Glutamatergic neuron (in vitro differentiated cells): ENCODE results near the gene GSDME. TPM values are rescaled to one million over a fixed set of nuclear protein-coding genes. Genes with fewer than 3 reads are reported as not detected.

Source experiments
- DNase-seq: peaks from one replicate; pipeline ENCODE4 v3.0.0; 2022
- H3K27ac Mint-ChIP-seq: one replicate; pipeline ENCODE4 v1.8.0; 2020; ENCODE audit warnings: mild to moderate bottlenecking, mixed read lengths, inconsistent platforms; ENCODE audit not compliant: unreplicated experiment
- H3K27me3 Mint-ChIP-seq: one replicate; pipeline ENCODE4 v1.8.0; 2020; ENCODE audit warnings: mild to moderate bottlenecking, moderate library complexity, mixed read lengths, inconsistent platforms; ENCODE audit not compliant: unreplicated experiment
- H3K36me3 Mint-ChIP-seq: one replicate; pipeline ENCODE4 v1.8.0; 2020; ENCODE audit warnings: mild to moderate bottlenecking, mixed read lengths, inconsistent platforms; ENCODE audit not compliant: unreplicated experiment
- H3K4me1 Mint-ChIP-seq: one replicate; pipeline ENCODE4 v1.8.0; 2020; ENCODE audit warnings: mild to moderate bottlenecking, low read depth, mixed read lengths, inconsistent platforms; ENCODE audit not compliant: unreplicated experiment
- H3K4me3 Mint-ChIP-seq: one replicate; pipeline ENCODE4 v1.8.0; 2020; ENCODE audit warnings: mild to moderate bottlenecking, mixed read lengths, inconsistent platforms; ENCODE audit not compliant: unreplicated experiment
- H3K9me3 Mint-ChIP-seq: one replicate; pipeline ENCODE4 v1.8.0; 2020; ENCODE audit warnings: mild to moderate bottlenecking, moderate library complexity, mixed read lengths, inconsistent platforms; ENCODE audit not compliant: unreplicated experiment
- CTCF ChIP-seq: fragments of 200-600 bp; sonication (generic); IDR thresholded peaks from one replicate; pipeline ENCODE4 v1.5.0; 2021; ENCODE audit not compliant: partially characterized antibody, unreplicated experiment
- total RNA-seq: library from RNA; stranded (reverse); fragmentation: NEBNext Ultra II Directional; extraction: Animal tissue kit (Norgen Biotek cat#: 25700); gene quantifications from one replicate; pipeline ENCODE4 v1.2.1, GENCODE V29; 2021; ENCODE audit not compliant: unreplicated experiment

The GSDME gene
- total RNA-seq, 1 donor from 2014 or later = 12.7 TPM

- Mint-ChIP-seq H3K9me3 (no peaks in the 10 kb centered on the region), H3K27ac (no peak overlapping the region), H3K4me1 (peaks cover 14% of the 10 kb centered on the region), H3K4me3 (no peak overlapping the region), H3K36me3 (no peaks in the 10 kb centered on the region), H3K27me3 (peaks cover 5% of the 10 kb centered on the region)
- no peak for TF ChIP-seq CTCF
- no peak for DNase-seq
These were observed 47.5 kb downstream of the GSDME start for GRCh38 chr7:24709585-24710360.

- Mint-ChIP-seq H3K36me3 (no peaks in the 10 kb centered on the region), H3K4me1 (peaks cover 17% of the 10 kb centered on the region), H3K9me3 (no peaks in the 10 kb centered on the region), H3K27me3 (peaks cover 5% of the 10 kb centered on the region), H3K27ac (no peak overlapping the region), H3K4me3 (no peak overlapping the region)
- TF ChIP-seq CTCF = no peak
- no peak for DNase-seq
These were observed 48.2 kb downstream of the GSDME start for GRCh38 chr7:24709051-24709450.

GRCh38 chr7:24707988-24708615 lies 49.2 kb downstream of the GSDME start:
- Mint-ChIP-seq H3K27me3 (peaks cover 4% of the 10 kb centered on the region), H3K36me3 (no peaks in the 10 kb centered on the region), H3K27ac (no peak overlapping the region), H3K4me3 (no peak overlapping the region), H3K4me1 (peaks cover 26% of the 10 kb centered on the region), H3K9me3 (peaks cover 1% of the 10 kb centered on the region)
- no peak for TF ChIP-seq CTCF
- no peak for DNase-seq

GRCh38 chr7:24706211-24707170 lies 50.8 kb downstream of the GSDME start:
- Mint-ChIP-seq H3K27ac (no peak overlapping the region), H3K4me3 (no peak overlapping the region), H3K27me3 (peaks cover 7% of the 10 kb centered on the region), H3K9me3 (peaks cover 7% of the 10 kb centered on the region), H3K36me3 (no peaks in the 10 kb centered on the region), H3K4me1 (peaks cover 42% of the 10 kb centered on the region)
- no peak for TF ChIP-seq CTCF
- no peak for DNase-seq
